Activated naive CD8-positive, alpha-beta T cell treated with anti-CD3 and anti-CD28 coated beads, Interleukin-2, amount 10 ng/mL, durations not matched to agents 7 days and 5 days (primary cell): ENCODE data around the gene CPPED1. TPM values are rescaled to one million over a fixed set of nuclear protein-coding genes. Genes with fewer than 3 reads are reported as not detected.

Experiments
- microRNA-seq: library from miRNA; unstranded; fragments of <30 nt; microRNA quantifications from one replicate; pipeline ENCODE4 v1.2.0, GENCODE V29; 2022
- total RNA-seq, 2 experiments: library from RNA; stranded (reverse); gene quantifications; one replicate each; pipeline ENCODE4 v1.2.3, GENCODE V29; 2021

The CPPED1 gene
- total RNA-seq, 2 experiments from 2014 or later = 7.8 to 9.7 TPM

Small RNA genes within 50 kb of the gene (microRNA-seq; reads per million reads assigned to microRNA genes)
- not detected for gene MIR4718

Other genes with a start within 250 kb of the CPPED1 start
- gene SHISA9, start 97.7 kb upstream of the CPPED1 start, total RNA-seq = not detected